GM21360 (cell line): ENCODE results near the gene HOXA9.

ENCODE experiments used
- ATAC-seq: cut with Tn5 transposase; IDR thresholded peaks from one replicate; pipeline ENCODE4 v1.9.1; 2021; ENCODE audit warnings: mild to moderate bottlenecking, moderate library complexity; ENCODE audit not compliant: unreplicated experiment

Gene HOXA9

GRCh38 chr7:27115221-27116026 is 49.9 kb downstream of the HOXA9 start:
- no peak for ATAC-seq

- ATAC-seq = no peak
Measured at GRCh38 chr7:27114881-27115220, 50.5 kb downstream of the HOXA9 start.

DNA sequence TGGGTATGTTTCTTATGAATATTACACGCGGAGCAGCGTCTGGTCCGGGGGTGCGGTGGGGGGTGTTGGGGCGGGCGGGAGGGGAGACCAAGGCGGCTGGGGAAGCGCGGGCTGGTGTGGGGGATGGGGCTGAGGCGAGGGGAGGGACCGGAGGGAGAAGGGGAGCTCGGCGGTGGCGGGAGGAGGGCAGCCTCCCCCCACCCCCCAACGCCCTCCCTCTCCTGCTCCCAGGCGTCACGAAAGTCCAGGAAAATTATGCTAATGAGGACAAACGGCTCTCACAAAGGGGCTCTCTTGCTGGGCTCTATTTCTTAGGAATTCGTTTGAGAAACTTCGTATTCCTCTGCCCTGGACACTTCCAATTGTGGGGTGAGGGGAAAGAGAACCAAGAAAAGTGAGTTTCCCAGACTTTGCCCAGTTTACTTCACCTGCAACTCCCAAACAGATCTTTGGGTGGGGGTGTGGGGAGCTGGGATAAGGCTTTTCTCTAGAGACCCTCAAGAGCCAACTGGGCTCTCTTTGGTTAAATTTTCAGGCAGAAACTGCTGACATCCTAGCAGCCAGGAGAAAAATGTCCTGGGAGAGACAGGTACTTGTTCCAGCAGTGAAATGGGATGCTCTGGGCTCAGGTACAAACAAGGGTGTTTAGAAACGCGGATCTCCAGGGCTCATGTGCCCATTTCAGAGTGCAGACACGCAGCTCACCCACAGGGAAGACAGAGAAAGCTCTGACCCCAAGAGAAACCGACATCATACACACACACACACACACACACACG is 51.2 kb downstream of the HOXA9 start:
- ATAC-seq = no peak

DNA sequence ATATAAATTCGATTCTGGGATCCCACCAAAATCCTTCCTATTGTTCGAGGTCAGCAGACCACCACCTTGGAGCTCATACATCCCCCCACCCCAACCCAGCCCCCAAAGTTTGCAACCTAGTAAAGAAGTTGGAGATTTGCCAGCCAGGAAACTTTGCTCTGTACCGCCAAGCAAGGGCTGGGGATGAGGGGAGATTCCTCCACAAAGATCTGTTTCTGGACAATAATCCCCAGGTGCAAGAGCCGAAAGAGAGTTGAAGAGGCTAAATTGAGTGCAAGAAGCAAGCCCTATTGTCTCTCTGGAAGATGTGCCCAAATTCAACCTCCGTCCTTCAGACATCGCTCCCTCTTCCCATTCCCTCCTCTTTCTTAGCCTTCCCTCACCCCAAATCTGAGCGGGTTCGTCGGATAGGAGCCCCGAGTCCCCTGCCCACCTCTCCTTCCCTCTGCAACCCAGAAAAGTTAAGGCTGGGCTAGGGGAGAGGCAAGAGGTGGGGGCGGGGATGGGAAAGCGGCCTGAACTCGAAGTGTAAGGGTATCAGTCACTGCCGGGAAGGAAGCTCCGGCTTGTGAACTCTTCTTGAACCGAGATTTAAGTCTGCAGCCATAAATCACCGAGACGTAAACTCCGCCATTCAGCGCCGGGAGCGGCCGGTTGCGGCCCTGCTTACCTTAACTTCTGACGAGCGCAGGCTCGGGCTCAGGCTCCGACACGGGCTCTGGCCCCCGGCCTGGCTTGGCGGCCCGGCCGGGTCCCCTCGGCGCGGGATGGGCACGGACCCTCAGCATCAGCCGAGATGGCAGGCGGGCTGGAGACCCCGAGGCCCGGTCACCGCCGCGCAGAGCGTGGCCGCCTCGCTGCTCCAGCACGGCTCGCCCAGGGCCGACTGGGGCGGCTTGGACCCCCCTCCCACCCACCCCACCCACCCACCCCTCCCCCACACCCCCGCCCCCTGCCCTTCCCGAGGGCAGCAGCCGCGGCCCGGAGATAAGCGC is 52.1 kb downstream of the HOXA9 start:
- no peak for ATAC-seq
